Astrocyte of the cerebellum (primary cell): Measurements from ENCODE around the gene INPP5A.
"Not testable (repeated sequence)": the region's sequence is repeated elsewhere in the genome, so short reads cannot be mapped to it uniquely, and the experiment has no call there.

Source experiments
- DNase-seq: peaks from one replicate; pipeline ENCODE4 v3.0.0-alpha.2; 2011; ENCODE audit warnings: low read depth
- H3K4me3 ChIP-seq: 2 replicates; pipeline ENCODE4 v1.5.1; 2011; ENCODE audit warnings: mild to moderate bottlenecking, low read depth, low read length, moderate library complexity
- CTCF ChIP-seq: IDR thresholded peaks from 2 replicates; pipeline ENCODE4 v1.5.1; 2012; ENCODE audit warnings: low read length, low read depth, moderate library complexity, mild to moderate bottlenecking; ENCODE audit errors: missing control alignments
- in situ Hi-C: cut with HindIII; loops from 2 replicates; pipeline ENCODE4 v1.10.0; 2017; ENCODE audit warnings: low sequenced_read_pairs

The INPP5A gene

GRCh38 chr10:132550366-132551092 lies 12.9 kb downstream of the INPP5A start:
- in situ Hi-C loops: no loop called here
- H3K4me3 ChIP-seq: no peak overlapping the region
- TF ChIP-seq CTCF: no peak
- DNase-seq: no peak

- DNase-seq: no peak
- H3K4me3 ChIP-seq: no peak overlapping the region
- in situ Hi-C loops: no loop called here
- TF ChIP-seq CTCF: no peak
Observed at GRCh38 chr10:132551093-132551807, 13.7 kb downstream of the INPP5A start.

GRCh38 chr10:132551808-132552130 lies 14.2 kb downstream of the INPP5A start:
- in situ Hi-C loops: no loop called here

GRCh38 chr10:132552635-132553034 lies 15.0 kb downstream of the INPP5A start:
- DNase-seq, H3K4me3 ChIP-seq, in situ Hi-C loops: not testable (repeated sequence)

More at GRCh38 chr10:132551808-132552130, 14.2 kb downstream of the INPP5A start:
- H3K4me3 ChIP-seq: no peak overlapping the region
- TF ChIP-seq CTCF: no peak
- DNase-seq: no peak

DNA sequence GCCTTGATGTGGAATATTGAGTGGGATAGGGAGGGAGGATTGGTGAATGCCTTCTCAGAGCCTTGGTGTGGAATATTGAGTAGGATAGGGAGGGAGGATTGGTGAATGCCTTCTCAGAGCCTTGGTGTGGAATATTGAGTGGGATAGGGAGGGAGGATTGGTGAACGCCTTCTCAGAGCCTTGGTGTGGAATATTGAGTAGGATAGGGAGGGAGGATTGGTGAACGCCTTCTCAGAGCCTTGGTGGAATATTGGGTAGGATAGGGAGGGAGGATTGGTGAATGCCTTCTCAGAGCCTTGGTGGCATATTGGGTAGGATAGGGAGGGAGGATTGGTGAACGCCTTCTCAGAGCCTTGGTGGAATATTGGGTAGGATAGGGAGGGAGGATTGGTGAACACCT lies 16.0 kb downstream of the INPP5A start:
- in situ Hi-C loops, DNase-seq, H3K4me3 ChIP-seq: not testable (repeated sequence)

DNA sequence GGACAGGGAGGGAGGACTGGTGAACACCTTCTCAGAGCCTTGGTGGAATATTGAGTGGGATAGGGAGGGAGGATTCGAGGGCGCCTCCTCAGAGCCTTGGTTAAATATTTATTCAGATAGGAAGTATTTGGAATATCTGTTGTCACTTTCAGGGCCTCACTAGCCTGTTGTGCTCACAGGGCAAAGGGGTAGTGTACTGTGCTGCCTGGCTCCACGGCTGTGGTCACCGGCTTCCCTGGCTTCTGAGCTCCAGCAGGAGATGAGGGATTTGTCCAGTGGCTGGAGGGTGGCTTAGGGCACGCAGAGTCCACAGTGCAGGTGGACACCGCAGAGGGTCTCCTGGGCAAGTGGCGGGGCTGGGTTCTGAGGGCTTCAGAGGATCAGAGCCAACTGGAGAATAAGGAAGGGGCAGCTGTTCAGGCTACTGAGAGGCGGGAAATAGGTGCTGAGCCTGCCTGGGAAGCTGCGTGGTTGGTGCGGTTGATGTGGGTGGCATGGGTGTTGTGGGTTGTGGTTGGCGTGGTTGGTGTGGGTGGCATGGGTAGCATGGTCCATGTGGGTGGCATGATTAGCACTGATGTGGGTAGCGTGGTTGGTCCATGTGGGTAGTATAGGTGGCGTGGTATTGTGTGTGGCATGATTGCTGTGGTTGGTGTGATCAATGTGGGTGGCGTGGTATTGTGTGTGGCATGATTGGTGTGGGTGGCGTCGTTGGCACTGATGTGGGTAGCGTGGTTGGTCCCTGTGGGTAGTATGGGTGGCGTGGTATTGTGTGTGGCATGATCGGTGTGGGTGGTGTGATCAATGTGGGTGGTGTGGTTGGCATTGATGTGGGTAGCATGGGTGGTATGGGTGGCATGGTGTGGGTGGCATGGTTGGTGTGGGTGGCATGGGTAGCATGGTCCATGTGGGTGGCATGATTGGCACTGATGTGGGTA lies 16.7 kb downstream of the INPP5A start:
- DNase-seq: no peak
- TF ChIP-seq CTCF: no peak
- in situ Hi-C loops: no loop called here
- H3K4me3 ChIP-seq: no peak overlapping the region

DNA sequence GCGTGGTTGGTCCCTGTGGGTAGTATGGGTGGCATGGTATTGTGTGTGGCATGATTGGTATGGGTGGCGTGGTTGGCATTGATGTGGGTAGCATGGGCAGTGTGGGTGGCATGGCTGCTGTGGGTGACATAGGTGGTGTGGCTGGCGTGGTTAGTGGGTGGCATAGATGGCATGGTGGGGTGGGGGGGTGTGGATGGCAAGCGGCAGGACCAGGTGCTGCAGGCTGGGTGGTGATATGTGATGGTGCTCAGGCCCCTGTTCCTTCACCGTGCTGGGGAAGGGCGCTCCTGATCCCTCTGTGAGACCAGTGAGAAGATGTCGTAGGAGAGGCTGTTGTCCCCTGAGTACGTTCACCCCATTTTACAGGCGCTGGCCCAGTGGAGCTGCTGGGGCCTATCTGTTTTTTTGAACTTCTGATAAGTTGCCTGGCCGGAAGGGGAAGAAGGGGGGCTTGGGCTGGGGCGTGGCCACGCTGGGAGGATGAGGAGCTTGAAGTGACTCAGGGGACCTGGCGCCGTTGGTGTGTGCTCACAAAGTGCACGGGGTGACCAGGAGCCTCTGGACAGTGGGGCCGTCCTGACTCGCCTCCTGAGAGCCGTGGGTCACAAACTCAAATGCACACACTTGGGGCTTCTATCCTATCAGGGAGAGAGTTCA lies 17.5 kb downstream of the INPP5A start:
- no peak for TF ChIP-seq CTCF
- DNase-seq: no peak
- in situ Hi-C loops: no loop called here
- H3K4me3 ChIP-seq: no peak overlapping the region
